Gastrocnemius medialis (tissue), 4 donors: ENCODE results near the gene LRRN2. TPM values are rescaled to one million over a fixed set of nuclear protein-coding genes. Genes with fewer than 3 reads are reported as not detected.

Experiments
- ATAC-seq, 2 donors: fragments of 150-250 bp; one replicate each; pipeline ENCODE4 v1.9.1; 2016
- DNase-seq, 2 donors: peaks; one replicate each; pipeline ENCODE4 v3.0.0-alpha.2; 2019
- H3K27ac ChIP-seq, 4 donors: fragments of 200-600 bp; sonication (generic); 1 replicate in 1 of 4; 2 replicates in 3 of 4; pipeline ENCODE4 v1.5.1; 2016 to 2018; ENCODE audit warnings: mild to moderate bottlenecking in 2 of 4, moderate library complexity in 1 of 4
- H3K27me3 ChIP-seq, 3 donors: fragments of 200-600 bp; sonication (generic) in 2 of 3; 1 replicate in 1 of 3; 2 replicates in 2 of 3; pipeline versions ENCODE4 v1.5.1 to v1.6.0; 2016 to 2019; ENCODE audit warnings: mild to moderate bottlenecking in 1 of 3, moderate library complexity in 1 of 3
- H3K36me3 ChIP-seq, 2 donors: fragments of 200-600 bp; sonication (generic) in 1 of 2; one replicate each; pipeline ENCODE4 v1.5.1; 2017 to 2018
- H3K4me1 ChIP-seq, 2 donors: fragments of 200-600 bp; sonication (generic) in 1 of 2; one replicate each; pipeline ENCODE4 v1.5.1; 2016 to 2017; ENCODE audit warnings: mild to moderate bottlenecking in 2 of 2
- H3K4me3 ChIP-seq, 4 donors: fragments of 200-600 bp; sonication (generic) in 3 of 4; 1 replicate in 1 of 4; 2 replicates in 3 of 4; pipeline ENCODE4 v1.5.1; 2016 to 2019; ENCODE audit warnings: mild to moderate bottlenecking in 2 of 4
- H3K9me3 ChIP-seq, 3 donors: fragments of 200-600 bp; sonication (generic) in 2 of 3; 1 replicate in 1 of 3; 2 replicates in 2 of 3; pipeline ENCODE4 v1.5.1; 2016 to 2019
- CTCF ChIP-seq, 5 experiments: fragments of 450-650 bp in 3 of 5; fragments of 200-600 bp in 2 of 5; sonication (generic) in 2 of 5; IDR thresholded peaks in 4 of 5; conservative IDR thresholded peaks in 1 of 5; 1 replicate in 4 of 5; 2 replicates in 1 of 5; pipeline ENCODE4 v1.5.1; 2016 to 2019; ENCODE audit warnings: antibody characterized with exemption in 5 of 5, mild to moderate bottlenecking in 3 of 5, moderate library complexity in 3 of 5
- POLR2A ChIP-seq, 2 donors: fragments of 450-650 bp; IDR thresholded peaks; one replicate each; pipeline ENCODE4 v1.6.1; 2017; ENCODE audit warnings: antibody characterized with exemption in 2 of 2, mild to moderate bottlenecking in 2 of 2, moderate library complexity in 2 of 2
- in situ Hi-C, 4 donors: fragments of 200-750 bp; cut with MboI; loops; one replicate each; pipeline versions ENCODE4 v1.15.0 to v1.8.0; 2017; ENCODE audit warnings: low sequenced_read_pairs in 4 of 4
- intact Hi-C: fragments of 100-400 bp; cut with DNase I; formaldehyde crosslinking; loops from one replicate; pipeline ENCODE4 v1.15.1; 2023; ENCODE audit warnings: low total_unique reads
- total RNA-seq, 4 donors: library from RNA; depleted of rRNA; stranded (reverse); fragments of >200 nt; gene quantifications; one replicate each; pipeline versions ENCODE4 v1.1.0 to v1.2.3, GENCODE V29; 2016

The LRRN2 gene
- total RNA-seq, 4 donors from 2014 or later: 0.46 to 1.1 (median 0.93) TPM

DNA sequence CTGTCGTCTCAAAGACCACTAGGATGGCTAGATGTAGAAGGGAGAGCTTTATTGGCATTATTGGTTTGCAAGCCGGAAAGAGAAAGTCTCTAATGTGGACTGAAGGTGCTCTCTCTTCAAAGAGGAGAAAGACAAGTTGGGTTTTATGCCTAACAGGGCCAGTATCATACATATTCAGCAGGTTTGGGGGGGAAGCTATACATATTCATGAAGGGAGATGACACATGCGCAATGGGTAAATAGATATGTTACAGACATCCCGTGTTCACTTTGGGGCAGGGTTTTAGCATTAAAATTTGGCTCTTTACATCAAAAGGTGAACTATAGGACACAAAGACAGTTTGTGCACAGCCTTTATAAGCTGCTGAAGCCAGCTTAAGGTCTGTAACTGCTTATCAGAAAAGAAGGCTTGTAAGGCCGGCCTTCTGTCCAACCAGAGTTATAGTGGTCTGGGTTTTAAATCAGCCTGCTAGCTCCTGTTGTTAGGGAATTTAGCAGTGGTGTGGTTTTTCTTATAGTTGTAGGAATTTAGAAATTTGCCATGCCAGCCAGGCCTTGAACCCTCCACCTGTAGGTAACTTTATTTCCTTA is 46.5 kb upstream of the LRRN2 start:
- TF ChIP-seq POLR2A (IDR thresholded peaks at IDR 0.05): no peak
- no peak for TF ChIP-seq CTCF (IDR thresholded peaks at IDR 0.05 in 4 of 5, conservative IDR thresholded peaks at IDR 0.05 in 1 of 5)
- no peaks in the 10 kb centered on the region for H3K36me3 ChIP-seq
- intact Hi-C loops: no loop called here
- H3K4me1 ChIP-seq: no peaks in the 10 kb centered on the region
- H3K9me3 ChIP-seq: no peaks in the 10 kb centered on the region
- no peak overlapping the region for H3K27ac ChIP-seq
- no peak overlapping the region for H3K4me3 ChIP-seq
- ATAC-seq: no peak
- peaks cover 3 to 12% (median 4%) of the 10 kb centered on the region in 3 donors for H3K27me3 ChIP-seq
- in situ Hi-C loops: no loop called here
- DNase-seq: no peak

GRCh38 chr1:204731509-204731908 is 46.0 kb upstream of the LRRN2 start:
- H3K36me3 ChIP-seq: no peaks in the 10 kb centered on the region
- H3K27ac ChIP-seq: no peak overlapping the region
- no peaks in the 10 kb centered on the region for H3K4me1 ChIP-seq
- TF ChIP-seq CTCF (IDR thresholded peaks at IDR 0.05 in 4 of 5, conservative IDR thresholded peaks at IDR 0.05 in 1 of 5): no peak
- TF ChIP-seq POLR2A (IDR thresholded peaks at IDR 0.05): no peak
- no peak for DNase-seq
- H3K4me3 ChIP-seq: no peak overlapping the region
- intact Hi-C loops (no loop called here), in situ Hi-C loops (no loop called here)
- H3K9me3 ChIP-seq: no peaks in the 10 kb centered on the region
- ATAC-seq: no peak
- peaks cover 0 to 7% (median 3%) of the 10 kb centered on the region in 3 donors for H3K27me3 ChIP-seq

- Histone ChIP-seq H3K27me3 (peaks cover 0 to 7% (median 3%) of the 10 kb centered on the region in 3 donors), H3K4me3 (no peak overlapping the region), H3K27ac (no peak overlapping the region), H3K9me3 (no peaks in the 10 kb centered on the region), H3K4me1 (no peaks in the 10 kb centered on the region), H3K36me3 (no peaks in the 10 kb centered on the region)
- intact Hi-C loops (no loop called here), in situ Hi-C loops (no loop called here)
- no peak for DNase-seq
- TF ChIP-seq CTCF (IDR thresholded peaks at IDR 0.05 in 4 of 5, conservative IDR thresholded peaks at IDR 0.05 in 1 of 5) (no peak), POLR2A (IDR thresholded peaks at IDR 0.05) (no peak)
- ATAC-seq: no peak
Observed at GRCh38 chr1:204730826-204731459, 45.4 kb upstream of the LRRN2 start.

DNA sequence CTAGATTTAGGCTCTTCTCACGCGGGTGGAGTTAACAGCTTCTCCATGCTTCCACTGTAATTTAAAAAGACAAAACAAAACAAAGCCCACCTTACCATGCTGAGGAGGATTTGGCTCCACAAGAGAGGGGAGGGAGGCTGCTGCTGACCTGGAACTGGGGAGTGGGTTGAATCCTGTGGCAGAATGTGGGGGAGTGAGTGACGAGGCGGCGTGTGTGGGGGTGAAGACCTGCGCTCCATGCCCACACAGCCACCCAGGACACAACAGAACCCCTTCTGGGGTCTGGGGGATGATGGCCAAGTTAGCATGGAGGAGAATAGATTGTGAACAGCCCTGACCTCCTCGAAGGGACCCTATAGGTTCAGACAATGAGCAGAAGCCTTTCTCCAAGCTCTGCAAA is 44.0 kb upstream of the LRRN2 start:
- ATAC-seq (no peak), DNase-seq (no peak)
- TF ChIP-seq POLR2A (IDR thresholded peaks at IDR 0.05) (no peak), CTCF (IDR thresholded peaks at IDR 0.05 in 4 of 5, conservative IDR thresholded peaks at IDR 0.05 in 1 of 5) (no peak)
- Histone ChIP-seq H3K27ac (no peak overlapping the region), H3K27me3 (peaks cover 0 to 7% (median 3%) of the 10 kb centered on the region in 3 donors), H3K4me3 (no peak overlapping the region), H3K36me3 (no peaks in the 10 kb centered on the region), H3K9me3 (no peaks in the 10 kb centered on the region), H3K4me1 (no peaks in the 10 kb centered on the region)
- intact Hi-C loops: no loop called here
- in situ Hi-C loops: no loop called here
